Measurements from ENCODE around the gene PTDSS2.
"Not testable (repeated sequence)": the region's sequence is repeated elsewhere in the genome, so short reads cannot be mapped to it uniquely, and the experiment has no call there.

PTDSS2 gene

GRCh38 chr11:508956-509355 lies 58.9 kb downstream of the PTDSS2 start:
- DNase-seq = no peak

- DNase-seq = no peak
Observed at GRCh38 chr11:512761-513595, 62.9 kb downstream of the PTDSS2 start.

DNA sequence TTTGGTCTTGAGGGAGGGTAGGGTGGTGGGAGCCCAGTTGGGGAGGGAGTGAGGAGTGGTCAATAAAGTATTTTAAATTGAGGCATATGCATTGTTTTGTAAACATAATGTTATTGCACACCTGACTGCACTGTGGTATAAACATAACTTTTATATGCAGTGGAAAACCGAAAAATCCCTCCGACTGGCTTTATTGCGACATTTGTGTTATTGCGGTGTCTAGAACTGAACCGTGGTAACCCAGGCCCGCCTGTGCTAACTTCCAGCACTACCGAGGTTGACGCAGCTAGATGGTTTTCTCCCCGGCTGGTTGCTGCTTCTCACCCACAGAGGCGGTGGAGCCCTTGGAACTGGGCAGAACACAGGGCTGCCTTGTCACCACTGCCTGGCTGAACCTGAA lies 64.5 kb downstream of the PTDSS2 start:
- DNase-seq = no peak

- DNase-seq = no peak
Observed at GRCh38 chr11:515131-515530, 65.1 kb downstream of the PTDSS2 start.

- DNase-seq = no peak
Observed at GRCh38 chr11:516400-516799, 66.3 kb downstream of the PTDSS2 start.

- DNase-seq = not testable (repeated sequence)
Observed at GRCh38 chr11:516918-517685, 67.0 kb downstream of the PTDSS2 start.

DNA sequence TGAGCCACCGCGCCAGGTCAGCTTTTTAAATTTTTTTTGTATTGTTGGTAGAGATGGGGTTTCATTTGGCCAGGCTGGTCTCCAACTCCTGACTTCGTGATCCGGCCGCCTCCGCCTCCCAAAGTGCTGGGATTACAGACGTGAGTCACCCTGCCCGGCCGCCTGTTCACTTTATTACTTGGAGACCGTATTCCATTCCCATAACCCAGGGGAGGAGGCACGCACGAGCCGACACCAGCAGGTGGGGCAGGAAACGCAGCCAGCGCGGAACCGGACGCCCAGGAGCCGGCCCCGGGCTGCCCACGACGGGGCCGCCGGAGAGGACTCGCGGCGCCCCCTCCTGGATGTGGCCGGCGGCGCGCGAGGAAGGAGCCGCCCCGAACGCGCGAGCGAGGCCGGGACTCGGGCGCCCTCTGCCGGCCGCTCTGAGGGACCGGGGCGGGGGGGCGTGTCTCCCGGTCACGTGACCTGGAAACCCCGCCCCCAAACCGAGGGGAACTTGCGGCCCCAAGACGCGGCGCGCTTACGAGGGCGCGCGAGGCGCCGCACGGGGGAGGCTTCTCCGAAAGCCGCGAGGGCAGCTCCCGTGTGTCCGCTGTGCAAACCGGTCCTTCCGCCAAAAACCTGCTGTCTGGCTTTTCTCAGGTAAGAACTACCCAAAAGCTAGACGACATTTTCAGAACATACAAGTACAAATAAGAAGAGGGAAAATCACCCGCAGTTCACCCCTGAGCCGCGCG lies 68.6 kb downstream of the PTDSS2 start:
- DNase-seq = no peak

DNA sequence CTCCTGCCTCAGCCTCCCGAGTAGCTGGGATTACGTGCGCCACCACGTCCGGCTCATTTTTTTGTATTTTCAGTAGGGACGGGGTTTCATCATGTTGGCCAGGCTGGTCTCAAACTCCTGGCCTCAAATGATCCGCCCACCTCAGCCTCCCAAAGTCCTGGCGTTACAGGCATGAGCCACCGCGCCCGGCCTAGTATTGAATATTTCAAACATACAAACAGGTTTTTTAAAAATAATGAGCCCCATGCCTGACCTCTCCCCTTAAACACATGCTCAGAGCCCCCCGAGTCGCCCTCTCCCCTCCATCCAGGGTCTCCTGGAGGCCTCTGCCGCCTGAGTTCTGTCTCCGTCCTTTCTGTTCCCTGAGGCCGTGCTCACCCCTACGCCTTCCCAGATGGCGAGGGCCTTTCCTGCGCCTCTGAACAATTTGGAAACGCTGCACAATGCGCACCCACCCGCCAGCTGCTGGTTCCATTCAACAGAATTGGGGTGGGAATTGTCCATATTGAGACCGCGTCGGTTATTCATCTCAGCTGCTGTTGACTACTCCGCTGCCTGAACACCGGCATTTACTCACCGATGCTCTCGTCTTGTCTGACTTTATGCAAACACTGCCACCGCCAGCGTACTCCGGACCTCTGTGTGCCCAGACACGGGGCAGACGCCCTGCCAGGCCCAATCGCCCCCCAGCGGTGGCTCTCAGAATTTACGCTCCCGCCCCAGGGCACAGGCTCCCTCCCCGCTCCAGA lies 70.5 kb downstream of the PTDSS2 start:
- DNase-seq = no peak

DNA sequence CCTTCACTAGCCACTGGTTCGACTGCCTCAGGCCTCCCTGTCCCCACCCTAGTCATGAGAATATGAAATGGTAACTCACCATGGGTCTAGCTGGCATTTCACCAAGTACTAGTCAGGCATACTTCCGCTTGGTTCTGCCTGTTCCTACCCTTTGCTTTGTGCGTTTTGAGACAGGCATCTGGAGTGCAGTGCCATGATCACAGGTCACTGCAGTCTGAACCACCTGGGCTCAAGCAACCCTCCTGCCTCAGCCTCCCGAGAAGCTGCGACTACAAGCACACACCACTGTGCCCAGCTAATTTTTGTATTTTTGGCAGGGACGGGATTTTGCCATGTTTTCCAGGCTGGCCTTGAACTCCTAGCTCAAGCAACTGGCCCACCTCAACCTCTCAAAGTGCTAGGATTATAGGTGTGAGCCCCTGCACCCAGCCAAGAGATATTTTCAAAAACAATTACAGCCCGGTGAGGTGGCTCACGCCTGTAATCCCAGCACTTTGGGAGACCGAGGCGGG lies 71.2 kb downstream of the PTDSS2 start:
- DNase-seq = no peak

- DNase-seq = no peak
Observed at GRCh38 chr11:526192-526591, 76.1 kb downstream of the PTDSS2 start.

- no peak for DNase-seq
Observed at GRCh38 chr11:528166-528814, 78.2 kb downstream of the PTDSS2 start.

DNA sequence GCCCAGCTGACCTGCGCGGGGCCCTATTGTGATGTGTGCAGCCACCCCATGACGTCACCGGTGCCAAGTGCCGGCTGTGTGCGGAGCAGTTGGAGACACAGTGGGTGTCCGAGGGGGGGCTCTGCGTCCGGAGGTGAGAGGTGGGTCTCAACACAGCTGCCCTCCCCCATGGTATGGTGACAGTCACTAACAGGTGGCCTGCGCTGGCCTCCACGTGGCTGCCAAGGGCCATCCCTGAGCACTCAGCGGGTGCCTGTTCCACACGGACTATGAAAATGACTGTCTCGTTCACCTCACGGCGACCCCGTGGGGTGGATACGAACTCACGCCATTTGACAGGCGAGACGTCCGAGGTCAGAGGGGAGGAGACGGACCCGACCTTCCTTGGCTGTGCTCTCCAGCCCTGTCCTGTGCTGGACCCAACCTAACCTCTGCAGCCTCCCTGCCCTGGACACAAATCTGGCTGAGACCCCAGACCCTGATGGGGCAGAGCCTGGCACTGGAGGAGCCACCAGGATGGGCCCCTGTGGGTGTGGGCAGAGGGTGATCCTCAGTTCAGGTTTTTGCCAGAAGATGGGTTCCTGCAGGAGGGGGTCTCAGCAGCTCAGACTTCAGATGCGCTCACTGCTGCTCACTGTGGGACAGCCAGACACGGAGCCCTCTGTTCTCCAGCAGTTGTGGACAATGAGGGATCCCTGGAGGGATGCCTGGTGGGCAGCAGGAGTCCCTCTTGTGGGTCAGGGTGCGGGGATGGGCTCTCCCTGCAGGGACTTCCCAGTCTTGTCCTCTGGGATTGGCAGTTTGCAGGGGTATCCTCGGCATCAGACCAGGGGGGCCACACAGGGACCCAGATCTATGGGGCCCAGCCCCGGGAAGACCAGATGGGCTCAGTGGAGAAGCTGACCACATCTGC lies 79.0 kb downstream of the PTDSS2 start:
- no peak for DNase-seq

GRCh38 chr11:529728-530411 lies 79.8 kb downstream of the PTDSS2 start:
- DNase-seq = no peak

DNA sequence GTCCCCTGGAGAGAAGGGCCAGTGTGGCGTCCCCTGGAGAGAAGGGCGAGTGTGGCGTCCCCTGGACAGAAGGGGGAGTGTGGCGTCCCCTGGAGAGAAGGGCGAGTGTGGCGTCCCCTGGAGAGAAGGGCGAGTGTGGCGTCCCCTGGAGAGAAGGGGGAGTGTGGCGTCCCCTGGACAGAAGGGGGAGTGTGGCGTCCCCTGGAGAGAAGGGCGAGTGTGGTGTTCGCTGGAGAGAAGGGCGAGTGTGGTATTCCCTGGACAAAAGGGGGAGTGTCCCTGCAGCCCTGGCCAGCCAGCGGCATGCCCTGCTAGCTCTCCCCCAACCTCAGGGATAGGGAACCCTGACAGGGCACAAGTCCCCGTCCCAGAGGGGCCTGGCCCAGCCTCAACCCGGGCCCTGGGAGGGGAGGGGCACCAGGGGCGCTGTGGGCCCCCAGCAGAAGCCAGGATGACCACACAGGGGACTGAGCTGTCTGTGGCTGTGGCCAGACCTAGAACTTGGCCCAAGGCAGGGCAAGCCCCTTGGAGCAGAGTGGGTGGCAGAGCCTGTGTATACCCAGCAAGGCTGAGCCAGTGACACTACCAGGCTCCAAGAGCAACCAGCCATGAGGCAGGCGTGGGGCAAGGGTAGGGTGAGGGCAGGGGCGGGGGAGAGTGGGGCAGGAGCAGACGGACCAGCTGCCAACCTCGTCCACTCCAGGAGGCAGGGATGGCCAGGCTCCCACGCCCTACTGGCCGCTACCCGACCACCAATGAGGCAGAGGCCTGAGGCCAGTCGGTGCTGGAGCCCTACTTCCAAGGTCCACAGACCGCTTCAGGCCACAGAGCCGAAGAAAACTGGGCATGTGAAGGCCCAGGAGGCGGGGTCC lies 81.1 kb downstream of the PTDSS2 start:
- no peak for DNase-seq

DNA sequence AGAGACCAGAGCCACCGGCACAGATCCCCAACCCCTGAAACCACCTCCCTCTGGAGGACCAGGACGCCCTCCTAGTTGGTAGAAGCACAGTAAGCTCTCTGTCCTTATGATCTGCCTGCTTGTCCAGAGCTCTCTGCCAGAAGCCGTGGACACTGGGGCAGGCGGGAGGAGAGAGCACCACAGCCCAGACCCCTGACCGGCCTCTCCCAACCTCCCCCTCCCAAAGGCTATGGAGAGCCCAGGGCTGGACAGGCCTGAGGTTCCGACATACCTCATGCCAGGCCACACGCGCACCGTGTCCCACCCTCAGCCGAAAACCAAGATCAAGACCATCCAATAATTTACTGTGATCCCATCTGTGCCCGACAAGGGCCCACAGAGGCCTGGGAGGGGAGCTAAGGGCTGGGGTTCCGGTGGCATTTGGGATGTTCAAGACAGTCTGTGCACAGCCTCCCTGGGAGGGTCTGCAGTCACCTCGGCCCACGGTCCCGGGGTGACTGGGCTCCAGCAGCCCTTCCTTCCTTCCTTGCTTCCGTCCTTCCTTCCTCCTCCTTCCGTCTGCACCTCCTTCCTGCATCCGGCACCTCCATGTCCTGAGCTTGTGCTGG lies 81.9 kb downstream of the PTDSS2 start:
- no peak for DNase-seq

DNA sequence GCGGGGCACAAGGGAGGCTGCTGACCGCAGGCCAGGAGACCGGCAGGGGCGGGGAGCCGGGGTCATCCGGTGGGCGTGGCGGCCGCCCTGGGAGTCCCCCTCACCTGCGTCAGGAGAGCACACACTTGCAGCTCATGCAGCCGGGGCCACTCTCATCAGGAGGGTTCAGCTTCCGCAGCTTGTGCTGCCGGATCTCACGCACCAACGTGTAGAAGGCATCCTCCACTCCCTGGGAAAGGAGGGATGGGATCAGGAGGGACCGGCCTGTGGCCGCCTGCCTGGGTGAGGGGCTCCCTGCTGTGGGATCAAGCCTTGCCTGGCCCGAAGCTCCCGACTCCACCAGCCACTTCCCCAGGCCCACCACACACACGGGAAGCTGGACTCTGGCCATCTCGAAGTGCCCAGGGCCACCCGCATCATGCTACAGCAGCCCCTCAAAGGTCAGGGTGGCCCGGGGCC lies 82.5 kb downstream of the PTDSS2 start:
- no peak for DNase-seq

GRCh38 chr11:532986-533585 lies 83.0 kb downstream of the PTDSS2 start:
- no peak for DNase-seq
